ENCODE data around the gene MTNR1B. TPM values are rescaled to one million over a fixed set of nuclear protein-coding genes. Genes with fewer than 3 reads are reported as not detected.

Gene MTNR1B
- total RNA-seq, 1 experiment from 2014 or later = not detected

GRCh38 chr11:92946707-92947106, 22.7 kb upstream of the MTNR1B start:
- CTCF ChIA-PET = no interaction called here
- H3K4me1 Mint-ChIP-seq (ENCODE audit: low read depth, unreplicated experiment) = peaks cover 54% of the 10 kb centered on the region
- intact Hi-C loops (cut with micrococcal nuclease; ENCODE audit: unreplicated experiment) = no loop called here
- peak overlapping the region; percentile 74 for H3K27ac Mint-ChIP-seq (ENCODE audit: unreplicated experiment)
- H3K36me3 Mint-ChIP-seq (ENCODE audit: insufficient read depth, unreplicated experiment) = no peaks in the 10 kb centered on the region
- no peak for DNase-seq
- no TSS peak for BruUV-seq (replicated peaks)
- H3K4me3 Mint-ChIP-seq (ENCODE audit: low read depth, unreplicated experiment) = no peak overlapping the region
- TF ChIP-seq CTCF (IDR thresholded peaks at IDR 0.05; ENCODE audit: unreplicated experiment) = no peak
- peaks cover 17% of the 10 kb centered on the region for H3K9me3 Mint-ChIP-seq (ENCODE audit: low read depth, unreplicated experiment)
- H3K27me3 Mint-ChIP-seq (ENCODE audit: unreplicated experiment) = no peaks in the 10 kb centered on the region

- Mint-ChIP-seq H3K9me3 (ENCODE audit: low read depth, unreplicated experiment) (peaks cover 17% of the 10 kb centered on the region), H3K36me3 (ENCODE audit: insufficient read depth, unreplicated experiment) (no peaks in the 10 kb centered on the region), H3K27me3 (ENCODE audit: unreplicated experiment) (no peaks in the 10 kb centered on the region), H3K4me3 (ENCODE audit: low read depth, unreplicated experiment) (peak overlapping the region; percentile 48), H3K4me1 (ENCODE audit: low read depth, unreplicated experiment) (peaks cover 45% of the 10 kb centered on the region), H3K27ac (ENCODE audit: unreplicated experiment) (peak overlapping the region; percentile 74)
- CTCF ChIA-PET = no interaction called here
- intact Hi-C loops (cut with micrococcal nuclease; ENCODE audit: unreplicated experiment) = no loop called here
- BruUV-seq (replicated peaks) = no TSS peak
- TF ChIP-seq CTCF (IDR thresholded peaks at IDR 0.05; ENCODE audit: unreplicated experiment) = no peak
- peak; percentile 52 for DNase-seq
Observed at GRCh38 chr11:92948116-92948515, 21.3 kb upstream of the MTNR1B start.

- peaks cover 6% of the 10 kb centered on the region for H3K9me3 Mint-ChIP-seq (ENCODE audit: low read depth, unreplicated experiment)
- intact Hi-C loops (cut with micrococcal nuclease; ENCODE audit: unreplicated experiment) = no loop called here
- H3K36me3 Mint-ChIP-seq (ENCODE audit: insufficient read depth, unreplicated experiment) = no peaks in the 10 kb centered on the region
- CTCF ChIA-PET = no interaction called here
- DNase-seq = no peak
- no TSS peak for BruUV-seq (replicated peaks)
- H3K27me3 Mint-ChIP-seq (ENCODE audit: unreplicated experiment) = no peaks in the 10 kb centered on the region
- TF ChIP-seq CTCF (IDR thresholded peaks at IDR 0.05; ENCODE audit: unreplicated experiment) = no peak
- no peak overlapping the region for H3K27ac Mint-ChIP-seq (ENCODE audit: unreplicated experiment)
- H3K4me3 Mint-ChIP-seq (ENCODE audit: low read depth, unreplicated experiment) = no peak overlapping the region
- peaks cover 5% of the 10 kb centered on the region for H3K4me1 Mint-ChIP-seq (ENCODE audit: low read depth, unreplicated experiment)
Observed at GRCh38 chr11:92954003-92954402, 15.4 kb upstream of the MTNR1B start.

GRCh38 chr11:92955860-92956259, 13.6 kb upstream of the MTNR1B start:
- H3K27me3 Mint-ChIP-seq (ENCODE audit: unreplicated experiment) = no peaks in the 10 kb centered on the region
- intact Hi-C loops (cut with micrococcal nuclease; ENCODE audit: unreplicated experiment) = no loop called here
- no peak overlapping the region for H3K27ac Mint-ChIP-seq (ENCODE audit: unreplicated experiment)
- no peaks in the 10 kb centered on the region for H3K9me3 Mint-ChIP-seq (ENCODE audit: low read depth, unreplicated experiment)
- no peak for TF ChIP-seq CTCF (IDR thresholded peaks at IDR 0.05; ENCODE audit: unreplicated experiment)
- CTCF ChIA-PET = no interaction called here
- H3K4me1 Mint-ChIP-seq (ENCODE audit: low read depth, unreplicated experiment) = no peaks in the 10 kb centered on the region
- no peak overlapping the region for H3K4me3 Mint-ChIP-seq (ENCODE audit: low read depth, unreplicated experiment)
- DNase-seq = no peak
- no peaks in the 10 kb centered on the region for H3K36me3 Mint-ChIP-seq (ENCODE audit: insufficient read depth, unreplicated experiment)
- BruUV-seq (replicated peaks) = no TSS peak

- H3K27ac Mint-ChIP-seq (ENCODE audit: unreplicated experiment) = no peak overlapping the region
- H3K9me3 Mint-ChIP-seq (ENCODE audit: low read depth, unreplicated experiment) = no peaks in the 10 kb centered on the region
- CTCF ChIA-PET = no interaction called here
- DNase-seq = no peak
- BruUV-seq (replicated peaks) = no TSS peak
- no peak for TF ChIP-seq CTCF (IDR thresholded peaks at IDR 0.05; ENCODE audit: unreplicated experiment)
- H3K4me3 Mint-ChIP-seq (ENCODE audit: low read depth, unreplicated experiment) = no peak overlapping the region
- intact Hi-C loops (cut with micrococcal nuclease; ENCODE audit: unreplicated experiment) = no loop called here
- H3K4me1 Mint-ChIP-seq (ENCODE audit: low read depth, unreplicated experiment) = no peaks in the 10 kb centered on the region
- H3K27me3 Mint-ChIP-seq (ENCODE audit: unreplicated experiment) = no peaks in the 10 kb centered on the region
- H3K36me3 Mint-ChIP-seq (ENCODE audit: insufficient read depth, unreplicated experiment) = no peaks in the 10 kb centered on the region
Observed at GRCh38 chr11:92960886-92961285, 8.6 kb upstream of the MTNR1B start.

All from Calu3 (cell line).